ENCODE measurements around the gene SSPN. TPM values are rescaled to one million over a fixed set of nuclear protein-coding genes. Genes with fewer than 3 reads are reported as not detected.

SSPN gene
- total and polyA plus RNA-seq, 9 of the 15 experiments (the other 6 are each of a cell fraction or from before 2014, with no cell fraction given), result 0.40 TPM; not detected in 8

DNA sequence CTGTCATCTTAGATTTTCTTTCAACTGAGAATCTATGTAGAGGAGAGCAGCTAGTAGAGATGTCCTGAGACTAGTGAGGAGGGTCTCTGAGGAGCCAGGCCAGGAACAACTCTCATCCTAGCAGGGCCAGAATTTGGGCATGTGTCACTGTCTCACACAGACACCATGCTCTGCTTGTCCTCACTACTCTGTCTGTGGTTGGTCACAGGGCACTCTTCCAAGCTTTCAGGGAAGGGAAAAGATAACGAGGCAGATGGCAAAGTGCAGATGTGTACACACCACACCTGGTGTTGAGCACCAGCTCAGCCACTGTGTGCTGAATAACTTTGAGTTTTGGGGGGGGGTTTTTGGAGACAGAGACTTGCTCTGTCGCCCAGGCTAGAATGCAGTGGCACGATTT, 2.5 kb downstream of the SSPN start:
- Histone ChIP-seq H4K20me1 (replicated peaks; ENCODE audit: control insufficient read depth, insufficient read depth, low read length) (no peaks in the 10 kb centered on the region), H3K9me1 (ENCODE audit: control insufficient read depth, insufficient read depth, low read length) (no peaks in the 10 kb centered on the region), H3K4me2 (ENCODE audit: insufficient read depth, low read length) (no peak overlapping the region), H3K36me3 (ENCODE audit: control insufficient read depth, insufficient read depth, low read length) (no peaks in the 10 kb centered on the region), H3K79me2 (ENCODE audit: control insufficient read depth, insufficient read depth, low read length) (no peaks in the 10 kb centered on the region), H3K27ac (ENCODE audit: extremely low read depth, low read depth, low read length) (no peak overlapping the region), H3K9me3 (replicated peaks; ENCODE audit: control insufficient read depth, insufficient read depth, low read depth, low read length) (no peaks in the 10 kb centered on the region), H3K27me3 (ENCODE audit: control insufficient read depth in 2 of 2, insufficient read depth in 2 of 2, low read length in 2 of 2) (peaks cover 8 to 27% of the 10 kb centered on the region in 2 experiments; a peak in 4 of 5 replicates), H3K4me1 (replicated peaks in 1 of 2; ENCODE audit: control insufficient read depth in 2 of 2, insufficient read depth in 2 of 2, low read length in 2 of 2) (peaks cover 0 to 10% of the 10 kb centered on the region in 2 experiments; a peak in 2 of 5 replicates), H3K9ac (ENCODE audit: insufficient read depth in 1 of 2, low read depth in 2 of 2, low read length in 2 of 2) (no peak overlapping the region), H3K4me3 (no peak overlapping the region), H2AFZ (ENCODE audit: low read depth, low read length) (no peak overlapping the region)
- DNase-seq (ENCODE audit: extremely low read depth in 1 of 4, low spot score in 3 of 4) (no peak), ATAC-seq (no peak), FAIRE-seq (no peak)
- TF ChIP-seq PHF8 (IDR thresholded peaks at IDR 0.05; ENCODE audit: borderline replicate concordance, low read length), result no peak
- ChIA-PET CTCF (ENCODE audit: low intra/inter-chr PET ratio) (no interaction called here), POLR2A (interaction anchor here (0.6 kb wide), 1 partner anchor 178 kb away, joined by 4 read pairs; no protein-coding TSS in a partner anchor)
- in situ Hi-C loops (cut with MboI), result no loop called here
- 11% methylated on average over 3 of the region's 3 CpGs for WGBS (ENCODE audit: insufficient coverage, low coverage, missing lambda C conversion rate)
- BruUV-seq (replicated peaks), result no TSS peak
- intact Hi-C loops (cut with micrococcal nuclease), result no loop called here

DNA sequence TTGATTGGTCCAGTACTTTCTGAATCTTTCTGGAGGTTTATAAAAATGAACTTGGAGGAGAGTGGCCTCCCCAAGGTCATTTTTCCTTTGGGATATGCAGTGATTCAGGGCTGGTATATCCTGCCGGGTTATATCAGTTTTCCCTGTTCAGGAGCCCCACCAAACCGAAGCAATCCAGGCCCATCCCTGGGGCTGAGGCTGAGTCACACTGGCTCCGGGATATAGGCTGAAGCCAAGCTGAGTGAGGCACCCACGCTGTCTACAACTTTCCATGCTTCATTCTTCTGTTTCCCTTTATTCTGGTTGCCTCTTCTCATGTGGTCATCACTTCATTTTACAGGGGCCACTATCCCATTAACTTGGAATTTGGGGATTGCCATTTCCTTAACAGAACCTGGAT, 3.4 kb downstream of the SSPN start:
- no peaks in the 10 kb centered on the region for H3K9me3 ChIP-seq (replicated peaks; ENCODE audit: control insufficient read depth, insufficient read depth, low read depth, low read length)
- peaks cover 8 to 27% of the 10 kb centered on the region in 2 experiments; a peak in 4 of 5 replicates for H3K27me3 ChIP-seq (ENCODE audit: control insufficient read depth in 2 of 2, insufficient read depth in 2 of 2, low read length in 2 of 2)
- in situ Hi-C loops (cut with MboI), result no loop called here
- no peaks in the 10 kb centered on the region for H3K9me1 ChIP-seq (ENCODE audit: control insufficient read depth, insufficient read depth, low read length)
- H3K4me3 ChIP-seq, result no peak overlapping the region
- H3K36me3 ChIP-seq (ENCODE audit: control insufficient read depth, insufficient read depth, low read length), result no peaks in the 10 kb centered on the region
- 0% methylated on average over 4 of the region's 4 CpGs for WGBS (ENCODE audit: insufficient coverage, low coverage, missing lambda C conversion rate)
- no TSS peak for BruUV-seq (replicated peaks)
- H3K4me1 ChIP-seq (replicated peaks in 1 of 2; ENCODE audit: control insufficient read depth in 2 of 2, insufficient read depth in 2 of 2, low read length in 2 of 2), result peaks cover 0 to 10% of the 10 kb centered on the region in 2 experiments; a peak in 2 of 5 replicates
- DNase-seq (ENCODE audit: extremely low read depth in 1 of 4, low spot score in 3 of 4) (no peak), ATAC-seq (no peak), FAIRE-seq (no peak)
- no peak overlapping the region for H2AFZ ChIP-seq (ENCODE audit: low read depth, low read length)
- H3K27ac ChIP-seq (ENCODE audit: extremely low read depth, low read depth, low read length), result no peak overlapping the region
- H4K20me1 ChIP-seq (replicated peaks; ENCODE audit: control insufficient read depth, insufficient read depth, low read length), result no peaks in the 10 kb centered on the region
- CTCF ChIA-PET (ENCODE audit: low intra/inter-chr PET ratio), result no interaction called here
- intact Hi-C loops (cut with micrococcal nuclease), result no loop called here
- H3K4me2 ChIP-seq (ENCODE audit: insufficient read depth, low read length), result no peak overlapping the region
- no peaks in the 10 kb centered on the region for H3K79me2 ChIP-seq (ENCODE audit: control insufficient read depth, insufficient read depth, low read length)
- H3K9ac ChIP-seq (ENCODE audit: insufficient read depth in 1 of 2, low read depth in 2 of 2, low read length in 2 of 2), result no peak overlapping the region
- POLR2A ChIA-PET, result no interaction called here
- TF ChIP-seq EWSR1 (IDR thresholded peaks at IDR 0.05; ENCODE audit: borderline replicate concordance, low read depth, partially characterized antibody) (no peak), RBM39 (optimal IDR thresholded peaks at IDR 0.05; ENCODE audit: low read depth, low read length) (no peak), OTX1 (CRISPR knock-in tag; IDR thresholded peaks at IDR 0.05) (no peak), FUS (optimal IDR thresholded peaks at IDR 0.05; ENCODE audit: low read depth, low read length) (no peak), POLR2AphosphoS5 (IDR thresholded peaks at IDR 0.05; ENCODE audit: control insufficient read depth, insufficient read depth, low read depth, low read length) (no peak)
- TF ChIP-seq, protein P1, sequence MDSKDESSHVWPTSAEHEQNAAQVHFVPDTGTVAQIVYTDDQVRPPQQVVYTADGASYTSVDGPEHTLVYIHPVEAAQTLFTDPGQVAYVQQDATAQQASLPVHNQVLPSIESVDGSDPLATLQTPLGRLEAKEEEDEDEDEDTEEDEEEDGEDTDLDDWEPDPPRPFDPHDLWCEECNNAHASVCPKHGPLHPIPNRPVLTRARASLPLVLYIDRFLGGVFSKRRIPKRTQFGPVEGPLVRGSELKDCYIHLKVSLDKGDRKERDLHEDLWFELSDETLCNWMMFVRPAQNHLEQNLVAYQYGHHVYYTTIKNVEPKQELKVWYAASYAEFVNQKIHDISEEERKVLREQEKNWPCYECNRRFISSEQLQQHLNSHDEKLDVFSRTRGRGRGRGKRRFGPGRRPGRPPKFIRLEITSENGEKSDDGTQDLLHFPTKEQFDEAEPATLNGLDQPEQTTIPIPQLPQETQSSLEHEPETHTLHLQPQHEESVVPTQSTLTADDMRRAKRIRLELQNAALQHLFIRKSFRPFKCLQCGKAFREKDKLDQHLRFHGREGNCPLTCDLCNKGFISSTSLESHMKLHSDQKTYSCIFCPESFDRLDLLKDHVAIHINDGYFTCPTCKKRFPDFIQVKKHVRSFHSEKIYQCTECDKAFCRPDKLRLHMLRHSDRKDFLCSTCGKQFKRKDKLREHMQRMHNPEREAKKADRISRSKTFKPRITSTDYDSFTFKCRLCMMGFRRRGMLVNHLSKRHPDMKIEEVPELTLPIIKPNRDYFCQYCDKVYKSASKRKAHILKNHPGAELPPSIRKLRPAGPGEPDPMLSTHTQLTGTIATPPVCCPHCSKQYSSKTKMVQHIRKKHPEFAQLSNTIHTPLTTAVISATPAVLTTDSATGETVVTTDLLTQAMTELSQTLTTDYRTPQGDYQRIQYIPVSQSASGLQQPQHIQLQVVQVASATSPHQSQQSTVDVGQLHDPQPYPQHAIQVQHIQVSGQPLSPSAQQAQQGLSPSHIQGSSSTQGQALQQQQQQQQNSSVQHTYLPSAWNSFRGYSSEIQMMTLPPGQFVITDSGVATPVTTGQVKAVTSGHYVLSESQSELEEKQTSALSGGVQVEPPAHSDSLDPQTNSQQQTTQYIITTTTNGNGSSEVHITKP (IDR thresholded peaks at IDR 0.05; ENCODE audit: partially characterized antibody), result no peak
- TF ChIP-seq, protein P2, sequence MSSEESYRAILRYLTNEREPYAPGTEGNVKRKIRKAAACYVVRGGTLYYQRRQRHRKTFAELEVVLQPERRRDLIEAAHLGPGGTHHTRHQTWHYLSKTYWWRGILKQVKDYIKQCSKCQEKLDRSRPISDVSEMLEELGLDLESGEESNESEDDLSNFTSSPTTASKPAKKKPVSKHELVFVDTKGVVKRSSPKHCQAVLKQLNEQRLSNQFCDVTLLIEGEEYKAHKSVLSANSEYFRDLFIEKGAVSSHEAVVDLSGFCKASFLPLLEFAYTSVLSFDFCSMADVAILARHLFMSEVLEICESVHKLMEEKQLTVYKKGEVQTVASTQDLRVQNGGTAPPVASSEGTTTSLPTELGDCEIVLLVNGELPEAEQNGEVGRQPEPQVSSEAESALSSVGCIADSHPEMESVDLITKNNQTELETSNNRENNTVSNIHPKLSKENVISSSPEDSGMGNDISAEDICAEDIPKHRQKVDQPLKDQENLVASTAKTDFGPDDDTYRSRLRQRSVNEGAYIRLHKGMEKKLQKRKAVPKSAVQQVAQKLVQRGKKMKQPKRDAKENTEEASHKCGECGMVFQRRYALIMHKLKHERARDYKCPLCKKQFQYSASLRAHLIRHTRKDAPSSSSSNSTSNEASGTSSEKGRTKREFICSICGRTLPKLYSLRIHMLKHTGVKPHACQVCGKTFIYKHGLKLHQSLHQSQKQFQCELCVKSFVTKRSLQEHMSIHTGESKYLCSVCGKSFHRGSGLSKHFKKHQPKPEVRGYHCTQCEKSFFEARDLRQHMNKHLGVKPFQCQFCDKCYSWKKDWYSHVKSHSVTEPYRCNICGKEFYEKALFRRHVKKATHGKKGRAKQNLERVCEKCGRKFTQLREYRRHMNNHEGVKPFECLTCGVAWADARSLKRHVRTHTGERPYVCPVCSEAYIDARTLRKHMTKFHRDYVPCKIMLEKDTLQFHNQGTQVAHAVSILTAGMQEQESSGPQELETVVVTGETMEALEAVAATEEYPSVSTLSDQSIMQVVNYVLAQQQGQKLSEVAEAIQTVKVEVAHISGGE (CRISPR knock-in tag; IDR thresholded peaks at IDR 0.05), result no peak

Measured in K562 (cell line).